ENCODE data around the gene DDB1.

Gene DDB1

DNA sequence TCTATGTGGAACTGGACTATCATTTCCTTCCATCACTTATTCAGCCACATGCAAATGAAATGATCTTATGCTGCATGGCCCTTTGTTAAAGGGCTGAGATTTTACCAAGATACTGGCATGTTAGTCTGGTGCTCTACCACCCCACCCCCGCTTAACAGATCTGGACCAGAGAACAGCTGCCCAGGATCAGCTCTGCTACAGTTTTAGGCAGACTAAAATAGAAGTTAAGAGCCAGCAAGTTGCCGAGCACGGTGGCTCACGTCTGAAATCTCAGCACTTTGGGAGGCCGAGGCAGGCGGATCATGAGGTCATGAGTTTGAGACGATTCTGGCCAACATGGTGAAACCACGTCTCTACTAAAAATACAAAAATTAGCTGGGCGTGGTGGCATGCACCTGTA, 4.6 kb downstream of the DDB1 start:
- H3K36me3 ChIP-seq (ENCODE audit: control insufficient read depth, low read length) = peaks cover 84% of the 10 kb centered on the region
- TF ChIP-seq, protein P1, sequence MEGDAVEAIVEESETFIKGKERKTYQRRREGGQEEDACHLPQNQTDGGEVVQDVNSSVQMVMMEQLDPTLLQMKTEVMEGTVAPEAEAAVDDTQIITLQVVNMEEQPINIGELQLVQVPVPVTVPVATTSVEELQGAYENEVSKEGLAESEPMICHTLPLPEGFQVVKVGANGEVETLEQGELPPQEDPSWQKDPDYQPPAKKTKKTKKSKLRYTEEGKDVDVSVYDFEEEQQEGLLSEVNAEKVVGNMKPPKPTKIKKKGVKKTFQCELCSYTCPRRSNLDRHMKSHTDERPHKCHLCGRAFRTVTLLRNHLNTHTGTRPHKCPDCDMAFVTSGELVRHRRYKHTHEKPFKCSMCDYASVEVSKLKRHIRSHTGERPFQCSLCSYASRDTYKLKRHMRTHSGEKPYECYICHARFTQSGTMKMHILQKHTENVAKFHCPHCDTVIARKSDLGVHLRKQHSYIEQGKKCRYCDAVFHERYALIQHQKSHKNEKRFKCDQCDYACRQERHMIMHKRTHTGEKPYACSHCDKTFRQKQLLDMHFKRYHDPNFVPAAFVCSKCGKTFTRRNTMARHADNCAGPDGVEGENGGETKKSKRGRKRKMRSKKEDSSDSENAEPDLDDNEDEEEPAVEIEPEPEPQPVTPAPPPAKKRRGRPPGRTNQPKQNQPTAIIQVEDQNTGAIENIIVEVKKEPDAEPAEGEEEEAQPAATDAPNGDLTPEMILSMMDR (IDR thresholded peaks at IDR 0.05; ENCODE audit: low read depth, low read length, poor library complexity, severe bottlenecking) = no peak
- TF ChIP-seq EZH2phosphoT487 (IDR thresholded peaks at IDR 0.05; ENCODE audit: borderline replicate concordance, low read length) = no peak
- H3K27ac ChIP-seq (ENCODE audit: low read depth, low read length) = no peak overlapping the region
- H3K27me3 ChIP-seq (ENCODE audit: control insufficient read depth, low read length) = no peaks in the 10 kb centered on the region
- peaks cover 15% of the 10 kb centered on the region for H4K20me1 ChIP-seq (ENCODE audit: control insufficient read depth, insufficient read depth, low read depth, low read length)
- H3K4me3 ChIP-seq (ENCODE audit: low read length) = no peak overlapping the region
- H3F3A ChIP-seq (ENCODE audit: control insufficient read depth, insufficient read depth) = no peaks in the 10 kb centered on the region
- H3K79me2 ChIP-seq (ENCODE audit: control insufficient read depth, low read length) = peaks cover 79% of the 10 kb centered on the region
- H3K9me3 ChIP-seq (ENCODE audit: control insufficient read depth, insufficient read depth, low read length) = no peaks in the 10 kb centered on the region
- peaks cover 13% of the 10 kb centered on the region for H3K4me1 ChIP-seq (ENCODE audit: control insufficient read depth, low read length)
- no peak overlapping the region for H3K4me2 ChIP-seq (ENCODE audit: low read length)
- H3K9me2 ChIP-seq (replicated peaks; ENCODE audit: control insufficient read depth, low read length) = no peaks in the 10 kb centered on the region

DNA sequence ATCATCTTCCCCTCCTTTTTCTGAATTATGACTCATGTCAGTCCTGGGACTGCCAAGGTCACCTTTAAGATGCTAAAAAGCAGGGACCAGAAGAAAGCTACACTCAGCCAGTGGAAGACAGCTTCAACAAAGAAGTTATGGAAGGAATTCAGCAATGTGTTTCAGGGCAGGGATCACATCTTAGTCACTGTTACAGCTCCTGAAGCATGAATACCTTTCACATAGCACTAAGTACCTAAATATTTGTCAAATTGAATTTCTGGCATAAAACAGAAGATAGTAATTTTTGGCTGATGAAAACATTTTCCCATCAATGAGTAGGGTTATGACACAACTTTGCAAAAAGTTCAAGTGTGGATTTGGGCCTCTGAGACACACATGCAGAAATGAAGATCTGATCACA, 5.2 kb downstream of the DDB1 start:
- H3K4me2 ChIP-seq (ENCODE audit: low read length) = no peak overlapping the region

DNA sequence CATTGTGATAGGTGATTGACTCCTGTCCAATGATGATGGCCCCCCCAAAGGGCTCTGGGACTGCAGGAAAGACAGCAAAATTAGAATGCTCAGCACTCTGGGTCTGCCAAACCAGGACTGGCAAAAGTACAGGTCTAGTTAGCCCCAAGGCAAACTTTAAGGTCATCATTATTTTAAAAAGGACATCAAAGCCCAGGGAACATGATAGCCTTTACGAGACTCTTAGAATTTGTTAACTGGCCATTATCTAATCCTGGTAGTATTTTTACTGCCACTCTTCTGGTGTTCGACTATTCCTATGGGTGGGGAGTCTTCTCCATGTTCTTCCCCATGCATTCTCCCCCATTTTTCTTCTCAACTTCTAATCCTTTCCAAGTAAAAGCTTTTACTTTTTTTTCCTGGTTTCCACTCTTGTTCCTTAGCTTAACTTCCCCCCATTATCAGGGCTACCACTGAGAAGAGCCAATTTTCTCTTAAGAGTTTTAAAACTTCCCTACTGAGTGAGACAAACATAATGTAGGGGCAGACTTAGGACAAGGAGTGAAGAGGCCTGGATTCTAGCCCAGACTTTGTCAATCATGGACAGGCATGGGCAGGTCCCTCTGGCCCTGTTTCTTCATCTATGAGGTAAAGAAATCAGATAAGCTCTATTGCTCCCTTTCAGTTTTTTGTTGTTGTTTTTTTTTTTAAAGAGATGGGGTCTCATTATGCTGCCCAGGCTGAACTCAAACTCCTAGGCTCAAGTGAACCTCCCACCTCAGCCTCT, 7.1 kb downstream of the DDB1 start:
- no peaks in the 10 kb centered on the region for H3K9me3 ChIP-seq (ENCODE audit: control insufficient read depth, insufficient read depth, low read length)
- TF ChIP-seq, protein P1 (IDR thresholded peaks at IDR 0.05; ENCODE audit: low read depth, low read length, poor library complexity, severe bottlenecking) = no peak
- TF ChIP-seq EZH2phosphoT487 (IDR thresholded peaks at IDR 0.05; ENCODE audit: borderline replicate concordance, low read length) = no peak
- H3K36me3 ChIP-seq (ENCODE audit: control insufficient read depth, low read length) = peaks cover 94% of the 10 kb centered on the region
- H3K27me3 ChIP-seq (ENCODE audit: control insufficient read depth, low read length) = no peaks in the 10 kb centered on the region
- no peak overlapping the region for H3K4me3 ChIP-seq (ENCODE audit: low read length)
- no peak overlapping the region for H3K27ac ChIP-seq (ENCODE audit: low read depth, low read length)
- H3K9me2 ChIP-seq (replicated peaks; ENCODE audit: control insufficient read depth, low read length) = no peaks in the 10 kb centered on the region
- peaks cover under 1% of the 10 kb centered on the region for H3K4me1 ChIP-seq (ENCODE audit: control insufficient read depth, low read length)
- H3F3A ChIP-seq (ENCODE audit: control insufficient read depth, insufficient read depth) = no peaks in the 10 kb centered on the region
- peaks cover 55% of the 10 kb centered on the region for H3K79me2 ChIP-seq (ENCODE audit: control insufficient read depth, low read length)
- no peak overlapping the region for H3K4me2 ChIP-seq (ENCODE audit: low read length)
- peaks cover 8% of the 10 kb centered on the region; the same call in 1 of the 2 replicates for H4K20me1 ChIP-seq (ENCODE audit: control insufficient read depth, insufficient read depth, low read depth, low read length)

More for the DNA sequence above, 5.2 kb downstream of the DDB1 start:
- H3K9me2 ChIP-seq (replicated peaks; ENCODE audit: control insufficient read depth, low read length) = no peaks in the 10 kb centered on the region
- no peak overlapping the region for H3K27ac ChIP-seq (ENCODE audit: low read depth, low read length)
- peaks cover 73% of the 10 kb centered on the region for H3K79me2 ChIP-seq (ENCODE audit: control insufficient read depth, low read length)
- peaks cover 13% of the 10 kb centered on the region for H3K4me1 ChIP-seq (ENCODE audit: control insufficient read depth, low read length)
- TF ChIP-seq EZH2phosphoT487 (IDR thresholded peaks at IDR 0.05; ENCODE audit: borderline replicate concordance, low read length) = no peak
- TF ChIP-seq, protein P1 (IDR thresholded peaks at IDR 0.05; ENCODE audit: low read depth, low read length, poor library complexity, severe bottlenecking) = no peak
- no peaks in the 10 kb centered on the region for H3F3A ChIP-seq (ENCODE audit: control insufficient read depth, insufficient read depth)
- H3K4me3 ChIP-seq (ENCODE audit: low read length) = no peak overlapping the region
- H4K20me1 ChIP-seq (ENCODE audit: control insufficient read depth, insufficient read depth, low read depth, low read length) = peaks cover 15% of the 10 kb centered on the region
- peaks cover 89% of the 10 kb centered on the region for H3K36me3 ChIP-seq (ENCODE audit: control insufficient read depth, low read length)
- H3K27me3 ChIP-seq (ENCODE audit: control insufficient read depth, low read length) = no peaks in the 10 kb centered on the region
- H3K9me3 ChIP-seq (ENCODE audit: control insufficient read depth, insufficient read depth, low read length) = no peaks in the 10 kb centered on the region
